GM21786 (cell line): ENCODE measurements around the gene ZNF768.
"Not testable (repeated sequence)": the region's sequence is repeated elsewhere in the genome, so short reads cannot be mapped to it uniquely, and the experiment has no call there.

ENCODE experiments used
- ATAC-seq: cut with Tn5 transposase; IDR thresholded peaks from one replicate; pipeline ENCODE4 v1.9.1; 2021; ENCODE audit not compliant: unreplicated experiment

Gene ZNF768

DNA sequence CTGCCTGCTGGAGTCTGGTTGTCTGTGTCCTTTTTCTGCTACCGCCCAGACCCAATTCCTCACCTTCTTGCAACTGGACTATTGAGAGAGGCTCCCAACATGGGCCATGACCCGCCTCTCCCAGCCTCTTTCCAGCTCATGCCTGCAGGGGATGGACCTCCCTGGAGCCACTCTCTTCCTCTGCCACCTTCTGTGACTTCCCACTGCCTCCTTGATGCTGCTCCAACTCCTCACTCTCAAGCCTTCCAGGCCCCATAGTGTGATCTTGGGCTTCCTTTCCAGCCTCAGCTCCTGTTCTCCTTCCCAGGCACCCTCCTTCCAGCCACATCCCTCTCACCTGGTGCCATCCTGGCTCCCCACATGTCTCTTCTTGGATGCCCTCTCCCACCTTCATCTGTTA, 11.1 kb downstream of the ZNF768 start:
- ATAC-seq: no peak

DNA sequence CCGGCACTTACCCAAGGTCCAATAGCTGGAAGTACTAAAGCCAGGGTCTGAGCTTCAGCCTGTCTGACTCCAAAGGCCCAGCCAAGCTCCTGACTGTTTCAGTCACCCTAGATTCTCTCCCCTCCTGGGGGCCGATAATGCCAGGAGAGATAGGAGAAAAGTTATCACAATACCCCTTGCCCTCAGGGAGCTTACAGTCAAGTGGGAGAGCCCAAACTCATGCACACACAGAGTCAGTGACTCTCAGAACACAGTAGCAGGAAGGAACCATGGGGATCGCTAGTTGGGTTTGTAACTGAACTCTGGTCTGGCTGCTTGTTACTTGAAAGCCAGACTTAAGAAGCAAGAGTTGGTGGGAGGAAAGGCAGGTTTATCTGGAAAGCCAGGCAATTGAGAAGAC, 14.9 kb downstream of the ZNF768 start:
- no peak for ATAC-seq

DNA sequence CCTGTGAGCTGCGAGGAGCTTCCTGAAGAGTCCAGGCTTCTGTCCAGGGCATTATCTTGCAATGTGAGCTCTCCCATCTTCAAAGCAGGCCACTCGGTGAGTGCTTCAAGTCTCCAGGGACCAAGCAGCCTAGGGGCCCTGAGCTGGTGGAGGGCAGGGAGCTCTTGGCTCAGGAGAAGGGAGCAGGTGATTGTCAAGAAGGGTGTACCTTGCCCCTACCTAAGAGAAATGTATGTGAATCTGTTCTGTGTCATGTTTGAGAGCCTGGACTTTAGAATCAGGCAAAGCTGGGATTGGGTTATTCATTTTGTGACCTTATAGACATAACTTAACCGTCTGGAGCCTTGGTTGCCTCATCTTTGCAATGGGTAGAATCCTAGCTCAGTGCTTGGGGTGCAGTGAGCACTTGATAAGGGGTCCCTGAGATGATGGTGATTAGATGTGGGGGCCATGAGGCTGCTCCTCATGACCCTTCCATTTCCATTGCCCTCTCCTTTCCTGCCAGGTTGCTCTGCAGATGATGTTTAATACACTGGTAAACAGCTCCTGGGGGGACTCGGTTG, 15.9 kb downstream of the ZNF768 start:
- no peak for ATAC-seq

DNA sequence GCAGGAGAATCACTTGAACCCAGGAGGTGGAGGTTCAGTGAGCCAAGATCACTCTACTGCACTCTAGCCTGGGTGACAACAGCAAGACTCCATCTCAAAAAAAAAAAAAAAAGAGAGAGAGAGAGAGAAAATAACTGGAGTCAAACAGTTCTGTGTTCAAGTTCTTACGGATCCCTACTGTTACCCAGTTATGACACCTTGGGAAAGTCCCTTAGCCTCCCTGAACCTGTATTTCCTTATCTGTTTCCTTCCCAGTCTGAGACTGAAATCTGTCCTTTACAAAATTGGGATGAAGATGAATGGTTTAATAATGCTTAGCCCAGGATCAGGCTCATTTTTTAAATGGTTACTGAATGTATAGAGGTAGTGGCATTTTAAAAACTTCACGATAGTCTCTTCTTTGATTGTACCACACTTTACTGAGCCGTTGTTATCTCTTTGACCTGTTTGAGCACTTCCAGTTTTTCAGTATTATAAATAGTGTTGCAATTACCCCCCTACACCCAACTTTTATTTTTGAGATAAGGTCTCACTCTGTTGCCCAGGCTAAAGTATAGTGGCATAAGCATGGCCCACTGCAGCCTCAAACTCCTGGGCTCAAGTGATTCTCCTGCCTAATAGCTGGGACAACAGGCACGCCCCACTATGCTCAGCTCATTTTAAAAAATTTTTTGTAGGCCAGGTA, 17.1 kb downstream of the ZNF768 start:
- no peak for ATAC-seq

GRCh38 chr16:30503403-30504296, 22.7 kb downstream of the ZNF768 start:
- ATAC-seq: no peak

DNA sequence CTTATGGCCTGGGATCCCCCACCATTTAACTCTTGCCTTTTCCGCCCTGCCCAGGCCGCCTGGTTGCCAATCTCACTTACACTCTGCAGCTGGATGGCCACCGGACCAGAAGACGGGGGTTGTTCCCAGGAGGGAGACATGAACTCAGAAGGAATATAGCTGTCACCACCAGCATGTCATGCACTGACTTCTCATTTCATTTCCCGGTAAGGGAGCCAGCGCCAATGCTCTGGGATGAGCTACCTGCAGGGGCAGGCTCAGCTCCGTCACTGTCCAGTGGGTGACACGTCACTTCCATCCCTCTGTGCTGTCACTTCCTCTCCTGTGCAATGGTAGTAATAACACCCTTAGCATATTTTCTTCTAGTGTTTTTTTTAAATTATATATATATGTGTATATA, 27.1 kb downstream of the ZNF768 start:
- no peak for ATAC-seq

DNA sequence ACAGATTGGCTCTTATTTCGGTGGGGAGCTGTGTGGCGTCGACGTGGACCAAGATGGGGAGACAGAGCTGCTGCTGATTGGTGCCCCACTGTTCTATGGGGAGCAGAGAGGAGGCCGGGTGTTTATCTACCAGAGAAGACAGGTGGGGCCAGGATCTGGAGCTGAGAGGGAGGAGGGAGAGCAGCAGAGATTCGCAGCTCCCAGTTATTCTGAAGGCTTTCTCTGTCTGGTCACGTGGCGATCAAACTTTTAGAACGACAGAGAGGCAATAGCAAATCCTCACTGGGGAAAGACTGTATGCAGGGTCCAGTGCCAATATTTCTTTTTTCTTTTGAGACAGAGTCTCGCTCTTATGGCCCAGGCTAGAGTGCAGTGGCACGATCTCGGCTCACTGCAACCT, 31.7 kb downstream of the ZNF768 start:
- no peak for ATAC-seq

DNA sequence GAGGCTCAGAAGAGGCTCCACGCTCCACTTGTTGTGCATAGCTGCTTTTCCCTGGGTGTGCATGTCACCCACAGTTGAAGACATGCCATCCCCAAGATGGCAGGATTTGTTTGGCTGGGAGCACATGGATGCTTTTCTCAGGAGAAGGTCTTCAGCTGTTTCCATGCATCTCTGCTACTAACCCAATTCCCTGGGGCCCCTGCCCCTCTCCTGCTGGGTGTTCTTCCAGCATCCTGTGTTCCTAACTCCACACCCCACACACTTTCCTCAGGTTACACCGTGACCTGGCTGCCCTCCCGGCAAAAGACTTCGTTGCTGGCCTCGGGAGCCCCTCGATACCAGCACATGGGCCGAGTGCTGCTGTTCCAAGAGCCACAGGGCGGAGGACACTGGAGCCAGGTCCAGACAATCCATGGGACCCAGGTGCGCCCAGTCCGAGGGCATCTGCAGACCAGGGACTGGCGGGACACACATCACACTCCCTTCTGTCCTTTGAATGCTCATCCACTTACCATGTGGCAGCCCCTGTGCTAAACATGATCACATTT, 32.4 kb downstream of the ZNF768 start:
- no peak for ATAC-seq

DNA sequence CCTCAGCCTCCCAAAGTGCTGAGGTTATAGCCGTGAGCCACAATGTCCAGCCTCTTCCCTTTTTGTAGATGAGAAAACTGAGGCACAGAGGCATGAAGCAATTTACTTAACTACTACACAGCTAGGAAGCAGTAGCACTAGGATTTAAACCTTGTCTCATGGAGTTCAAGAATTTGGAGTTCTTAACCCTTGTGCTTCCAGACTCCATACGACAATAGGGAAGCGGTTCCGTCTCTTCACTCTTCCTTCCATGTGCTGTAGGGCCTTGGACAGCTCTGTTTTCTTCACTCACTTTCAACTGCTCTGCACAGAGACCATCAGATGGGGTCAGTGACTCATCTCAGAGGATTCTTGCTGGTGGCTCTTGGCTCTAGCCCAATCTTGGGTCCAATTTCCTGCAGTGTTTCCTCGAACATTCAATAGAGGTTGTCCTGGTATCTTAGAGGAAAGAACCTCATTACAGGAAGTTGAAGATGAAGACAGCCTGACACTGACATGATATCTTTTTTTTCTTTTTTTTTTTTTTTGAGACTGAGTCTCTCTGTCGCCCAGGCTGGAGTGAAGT, 34.5 kb downstream of the ZNF768 start:
- ATAC-seq: no peak

DNA sequence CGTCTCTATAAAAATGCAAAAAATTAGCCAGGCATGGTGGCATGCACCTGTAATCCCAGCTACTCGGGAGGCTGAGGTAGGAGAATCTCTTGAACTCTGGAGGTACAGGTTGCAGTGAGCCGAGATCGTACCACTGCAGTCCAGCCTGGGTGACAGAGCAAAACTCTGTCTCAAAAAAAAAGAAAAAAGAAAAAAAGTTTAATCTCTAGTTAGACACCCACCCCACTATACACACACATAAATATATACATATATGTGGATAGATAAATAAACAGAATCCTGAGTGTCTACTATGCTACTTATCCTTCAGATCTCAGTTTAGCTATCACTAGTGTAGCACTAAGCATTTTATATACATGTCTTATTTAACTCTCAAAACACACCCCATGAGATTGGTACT, 35.1 kb downstream of the ZNF768 start:
- no peak for ATAC-seq

GRCh38 chr16:30490210-30490609, 36.2 kb downstream of the ZNF768 start:
- ATAC-seq: no peak

DNA sequence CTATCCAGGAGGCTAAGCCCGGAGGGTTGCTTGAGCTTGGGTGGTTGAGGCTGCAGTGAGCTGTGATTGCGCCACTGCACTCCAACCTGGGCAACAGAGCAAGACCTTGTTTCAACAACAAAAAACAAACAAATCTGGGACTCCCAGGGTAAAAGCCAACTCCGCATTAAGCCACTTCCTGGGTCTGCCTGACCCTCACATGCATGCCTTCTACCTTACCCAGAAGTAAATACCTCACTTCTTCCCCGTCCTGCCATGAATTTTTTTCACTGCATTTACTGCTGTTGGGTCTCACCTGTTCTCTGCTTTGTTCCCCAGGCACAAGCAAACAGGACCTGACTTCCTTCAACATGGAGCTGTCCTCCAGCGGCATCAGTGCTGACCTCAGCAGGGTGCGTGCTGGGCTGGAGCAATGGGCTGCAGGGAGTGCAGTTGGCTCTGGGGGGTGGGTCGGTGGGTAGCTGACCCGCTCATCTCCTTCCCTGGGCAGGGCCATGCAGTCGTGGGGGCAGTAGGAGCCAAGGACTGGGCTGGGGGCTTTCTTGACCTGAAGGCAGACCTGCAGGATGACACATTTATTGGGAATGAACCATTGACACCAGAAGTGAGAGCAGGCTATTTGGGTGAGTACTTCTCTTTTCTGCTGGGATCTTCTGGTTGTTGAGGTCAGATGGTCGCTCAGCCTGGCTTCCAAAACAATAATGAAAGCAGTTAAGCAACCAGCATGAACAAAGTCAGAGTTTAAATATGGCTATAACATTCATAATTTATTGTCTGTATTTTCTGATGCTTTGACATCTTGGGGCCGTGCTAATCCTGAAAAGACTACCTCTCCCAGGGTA, 37.4 kb downstream of the ZNF768 start:
- ATAC-seq: no peak

- no peak for ATAC-seq
Measured at GRCh38 chr16:30485818-30486436, 40.4 kb downstream of the ZNF768 start.

DNA sequence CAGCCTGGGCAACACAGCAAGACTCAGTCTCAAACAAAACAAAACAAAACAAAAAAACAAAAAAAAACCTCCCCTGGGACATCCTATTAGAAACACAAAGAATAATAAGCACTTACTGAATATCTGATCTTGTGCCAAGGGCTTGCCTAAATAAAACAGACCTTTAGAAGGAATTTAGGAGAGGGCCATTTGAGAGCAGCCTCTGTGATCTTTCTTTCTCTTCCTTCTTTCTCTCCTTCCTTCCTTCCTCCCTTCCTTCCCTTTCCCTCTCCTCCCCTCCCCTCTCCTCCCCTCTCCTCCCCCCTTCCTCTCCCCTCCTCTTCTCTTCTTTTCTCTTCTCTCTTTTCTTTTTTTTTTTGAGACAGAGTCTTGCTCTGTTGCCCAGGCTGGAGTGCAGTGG, 41.5 kb downstream of the ZNF768 start:
- no peak for ATAC-seq

DNA sequence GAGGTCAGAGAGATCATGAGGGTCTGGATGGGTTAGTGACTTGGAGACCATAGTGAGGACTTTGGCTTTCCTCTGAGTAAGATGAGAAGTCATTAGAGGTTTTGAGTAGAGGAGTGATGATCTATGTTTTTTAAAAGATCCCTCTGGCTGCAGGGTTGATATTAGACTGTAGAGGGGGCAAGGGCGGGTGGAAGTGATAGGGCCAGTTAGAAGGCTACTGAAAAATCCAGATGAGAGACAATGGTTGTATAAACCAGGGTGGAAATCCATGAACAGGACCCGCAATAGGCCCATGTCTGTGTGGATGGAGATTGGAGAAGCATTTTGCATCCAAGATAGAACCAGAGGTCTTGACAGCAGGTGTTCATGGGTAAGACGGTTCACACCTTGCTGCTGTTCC, 44.0 kb downstream of the ZNF768 start:
- no peak for ATAC-seq

DNA sequence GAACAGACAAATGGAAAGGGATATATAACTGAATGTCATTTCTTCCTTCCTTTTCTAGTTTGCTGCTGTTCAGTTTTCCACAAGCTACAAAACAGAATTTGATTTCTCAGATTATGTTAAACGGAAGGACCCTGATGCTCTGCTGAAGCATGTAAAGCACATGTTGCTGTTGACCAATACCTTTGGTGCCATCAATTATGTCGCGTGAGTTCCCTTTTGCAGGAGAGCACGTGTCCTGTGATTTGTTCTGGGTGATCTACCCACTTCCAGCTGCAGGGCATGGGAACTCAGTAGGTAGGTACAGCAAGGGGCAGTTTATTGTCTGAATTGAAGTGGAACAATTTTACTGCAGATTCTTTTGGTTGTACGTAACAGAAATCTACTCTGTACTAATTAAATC, 45.0 kb downstream of the ZNF768 start:
- no peak for ATAC-seq

- no peak for ATAC-seq
Measured at GRCh38 chr16:30478766-30479478, 47.4 kb downstream of the ZNF768 start.

- ATAC-seq: not testable (repeated sequence)
Measured at GRCh38 chr16:30477773-30478172, 48.6 kb downstream of the ZNF768 start.

DNA sequence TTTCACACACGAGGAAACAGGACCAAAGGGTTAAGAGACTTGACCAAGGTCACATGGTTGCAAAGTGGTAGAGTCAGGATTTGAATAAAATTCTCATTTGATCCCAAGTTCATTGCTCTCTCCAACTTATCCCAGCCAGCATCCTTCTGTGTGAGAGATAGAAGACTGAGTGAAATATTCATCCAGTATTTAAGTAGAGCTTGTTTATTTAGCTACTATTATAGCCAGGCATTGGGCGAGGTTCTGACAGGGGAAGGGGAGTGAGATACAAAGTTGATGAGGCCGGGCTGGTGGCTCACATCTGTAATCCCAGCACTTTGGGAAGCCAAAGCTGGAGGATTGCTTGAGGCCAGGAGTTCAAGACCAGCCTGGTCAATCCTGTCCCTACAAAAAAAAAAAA, 49.4 kb downstream of the ZNF768 start:
- no peak for ATAC-seq

- no peak for ATAC-seq
Measured at GRCh38 chr16:30474684-30475083, 51.7 kb downstream of the ZNF768 start.
